ENCODE results near the gene ABLIM1. TPM values are rescaled to one million over a fixed set of nuclear protein-coding genes. Genes with fewer than 3 reads are reported as not detected.

ABLIM1 gene
- total RNA-seq, 4 donors from 2014 or later, result 75.2 to 172 (median 110) TPM

GRCh38 chr10:114559636-114560035, 98.4 kb downstream of the ABLIM1 start:
- WGBS, 2 donors (ENCODE audit: low coverage in 1 of 2), result 86 to 100% methylated on average over 1 of the region's 1 CpG
- no peak for TF ChIP-seq POLR2A (IDR thresholded peaks at IDR 0.05)
- no peak for TF ChIP-seq EP300 (IDR thresholded peaks at IDR 0.05)
- no peak for TF ChIP-seq POLR2AphosphoS5 (IDR thresholded peaks at IDR 0.05)
- no peak for TF ChIP-seq CTCF (IDR thresholded peaks at IDR 0.05)

GRCh38 chr10:114557854-114558253, 100.2 kb downstream of the ABLIM1 start:
- WGBS, 2 donors (ENCODE audit: low coverage in 1 of 2), result 89 to 94% methylated on average over 3 to 4 of the region's 5 CpGs
- no peak overlapping the region for H3K27ac ChIP-seq

More at GRCh38 chr10:114559636-114560035, 98.4 kb downstream of the ABLIM1 start:
- Histone ChIP-seq H3K9me3 (no peaks in the 10 kb centered on the region), H3K4me1 (no peaks in the 10 kb centered on the region), H3K36me3 (no peaks in the 10 kb centered on the region), H3K27ac (no peak overlapping the region), H3K4me3 (no peak overlapping the region), H3K27me3 (no peaks in the 10 kb centered on the region)
- no peak for ATAC-seq

GRCh38 chr10:114556236-114557122, 101.6 kb downstream of the ABLIM1 start:
- WGBS, 2 donors (ENCODE audit: low coverage in 1 of 2), result 76 to 92% methylated on average over 8 to 9 of the region's 9 CpGs
- Histone ChIP-seq H3K36me3 (no peaks in the 10 kb centered on the region), H3K4me1 (peaks cover 3 to 10% (median 4%) of the 10 kb centered on the region in 3 donors), H3K27ac (no peak overlapping the region), H3K4me3 (no peak overlapping the region), H3K9me3 (no peaks in the 10 kb centered on the region), H3K27me3 (no peaks in the 10 kb centered on the region)
- no peak for TF ChIP-seq CTCF (IDR thresholded peaks at IDR 0.05)
- TF ChIP-seq POLR2A (IDR thresholded peaks at IDR 0.05), result no peak
- TF ChIP-seq POLR2AphosphoS5 (IDR thresholded peaks at IDR 0.05), result no peak
- no peak for TF ChIP-seq EP300 (IDR thresholded peaks at IDR 0.05)
- ATAC-seq, result no peak

More at GRCh38 chr10:114557854-114558253, 100.2 kb downstream of the ABLIM1 start:
- Histone ChIP-seq H3K4me1 (no peaks in the 10 kb centered on the region), H3K36me3 (no peaks in the 10 kb centered on the region), H3K27me3 (no peaks in the 10 kb centered on the region), H3K9me3 (no peaks in the 10 kb centered on the region), H3K4me3 (no peak overlapping the region)
- ATAC-seq, result no peak
- TF ChIP-seq POLR2AphosphoS5 (IDR thresholded peaks at IDR 0.05), result no peak
- TF ChIP-seq EP300 (IDR thresholded peaks at IDR 0.05), result no peak
- no peak for TF ChIP-seq CTCF (IDR thresholded peaks at IDR 0.05)
- TF ChIP-seq POLR2A (IDR thresholded peaks at IDR 0.05), result no peak

GRCh38 chr10:114553436-114553835, 104.6 kb downstream of the ABLIM1 start:
- Histone ChIP-seq H3K36me3 (no peaks in the 10 kb centered on the region), H3K27ac (peak overlapping the region in 3 of 4 donors; percentile 3 to 9 (median 9)), H3K4me3 (no peak overlapping the region), H3K4me1 (peaks cover 3 to 22% (median 8%) of the 10 kb centered on the region in 3 donors), H3K27me3 (no peaks in the 10 kb centered on the region), H3K9me3 (no peaks in the 10 kb centered on the region)
- WGBS, 2 donors (ENCODE audit: low coverage in 1 of 2), result 100% methylated on average over 1 of the region's 1 CpG
- no peak for TF ChIP-seq POLR2A (IDR thresholded peaks at IDR 0.05)
- no peak for TF ChIP-seq CTCF (IDR thresholded peaks at IDR 0.05)
- TF ChIP-seq EP300 (IDR thresholded peaks at IDR 0.05), result no peak
- no peak for TF ChIP-seq POLR2AphosphoS5 (IDR thresholded peaks at IDR 0.05)
- no peak for ATAC-seq
